ENCODE results near the gene FCGR3A. TPM values are rescaled to one million over a fixed set of nuclear protein-coding genes. Genes with fewer than 3 reads are reported as not detected.
A peak's percentile ranks its signal among the peaks of the same experiment; 100 is the strongest.
"Not testable (repeated sequence)": the region's sequence is repeated elsewhere in the genome, so short reads cannot be mapped to it uniquely, and the experiment has no call there.

The FCGR3A gene
- total RNA-seq, 1 experiment from 2014 or later = not detected

DNA sequence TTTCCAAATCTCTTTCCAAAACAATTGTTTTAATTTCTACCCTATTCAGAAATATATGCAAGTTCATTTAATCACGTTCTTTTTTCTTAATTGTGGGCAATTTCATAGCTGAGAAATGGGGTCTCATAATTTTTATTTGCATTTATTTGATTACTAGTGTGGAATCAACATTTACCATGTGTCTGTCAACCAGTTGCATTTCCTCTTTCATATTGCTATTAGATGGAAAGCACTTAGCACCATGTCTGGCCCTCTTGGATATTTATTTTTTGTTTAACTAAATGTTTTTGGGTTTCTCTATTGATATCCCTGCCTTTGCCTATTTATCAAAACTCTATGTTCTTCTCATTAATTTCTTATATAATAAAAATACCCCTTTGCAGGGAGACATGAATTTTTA lies 13.9 kb upstream of the FCGR3A start:
- not testable (repeated sequence) for H3K4me2 ChIP-seq (ENCODE audit: low read depth, low read length, poor library complexity, severe bottlenecking); H2AFZ ChIP-seq (ENCODE audit: low read length); H3K4me3 ChIP-seq (ENCODE audit: low read length)

DNA sequence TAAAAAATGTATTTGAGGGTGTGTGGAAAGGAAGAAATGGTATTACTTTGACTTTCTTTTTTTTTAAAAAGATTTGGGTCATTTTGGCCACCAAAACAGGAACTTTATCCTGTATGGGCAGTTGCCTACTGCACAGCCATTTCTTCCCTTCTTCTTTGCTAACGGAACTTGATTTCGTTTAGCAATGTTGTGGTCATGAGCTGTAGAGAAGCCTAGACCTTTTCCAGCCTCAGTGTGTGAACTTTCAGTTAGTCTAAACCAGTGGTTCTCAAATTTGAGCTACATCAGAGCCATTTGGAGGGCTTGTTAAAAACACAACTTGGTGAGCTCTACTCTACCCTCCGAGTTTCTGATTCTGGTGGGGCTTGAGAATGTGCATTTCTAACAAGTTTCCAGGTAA lies 12.8 kb upstream of the FCGR3A start:
- not testable (repeated sequence) for H3K9me3 ChIP-seq (ENCODE audit: low read length); H3K36me3 ChIP-seq (ENCODE audit: insufficient read depth, low read length); H4K20me1 ChIP-seq (ENCODE audit: insufficient read depth, low read depth, low read length); H2AFZ ChIP-seq (ENCODE audit: low read length); H3K4me2 ChIP-seq (ENCODE audit: low read depth, low read length, poor library complexity, severe bottlenecking); H3K27me3 ChIP-seq (ENCODE audit: low read length); H3K9ac ChIP-seq (ENCODE audit: low read length); H3K4me3 ChIP-seq (ENCODE audit: low read length); H3K27ac ChIP-seq (ENCODE audit: low read length); H3K9me2 ChIP-seq (replicated peaks; ENCODE audit: insufficient read depth, low read length); DNase-seq; H3K79me2 ChIP-seq (ENCODE audit: low read length)
- peaks cover 13% of the 10 kb centered on the region for H3K4me1 ChIP-seq (ENCODE audit: low read length)

More for the DNA sequence above, 13.9 kb upstream of the FCGR3A start:
- not testable (repeated sequence) for H3K27me3 ChIP-seq (ENCODE audit: low read length); H3K79me2 ChIP-seq (ENCODE audit: low read length); H3K9me2 ChIP-seq (replicated peaks; ENCODE audit: insufficient read depth, low read length); H4K20me1 ChIP-seq (ENCODE audit: insufficient read depth, low read depth, low read length); H3K9ac ChIP-seq (ENCODE audit: low read length); H3K9me3 ChIP-seq (ENCODE audit: low read length); H3K36me3 ChIP-seq (ENCODE audit: insufficient read depth, low read length); H3K27ac ChIP-seq (ENCODE audit: low read length)
- H3K4me1 ChIP-seq (ENCODE audit: low read length) = peaks cover 13% of the 10 kb centered on the region
- DNase-seq = peak; percentile 57

DNA sequence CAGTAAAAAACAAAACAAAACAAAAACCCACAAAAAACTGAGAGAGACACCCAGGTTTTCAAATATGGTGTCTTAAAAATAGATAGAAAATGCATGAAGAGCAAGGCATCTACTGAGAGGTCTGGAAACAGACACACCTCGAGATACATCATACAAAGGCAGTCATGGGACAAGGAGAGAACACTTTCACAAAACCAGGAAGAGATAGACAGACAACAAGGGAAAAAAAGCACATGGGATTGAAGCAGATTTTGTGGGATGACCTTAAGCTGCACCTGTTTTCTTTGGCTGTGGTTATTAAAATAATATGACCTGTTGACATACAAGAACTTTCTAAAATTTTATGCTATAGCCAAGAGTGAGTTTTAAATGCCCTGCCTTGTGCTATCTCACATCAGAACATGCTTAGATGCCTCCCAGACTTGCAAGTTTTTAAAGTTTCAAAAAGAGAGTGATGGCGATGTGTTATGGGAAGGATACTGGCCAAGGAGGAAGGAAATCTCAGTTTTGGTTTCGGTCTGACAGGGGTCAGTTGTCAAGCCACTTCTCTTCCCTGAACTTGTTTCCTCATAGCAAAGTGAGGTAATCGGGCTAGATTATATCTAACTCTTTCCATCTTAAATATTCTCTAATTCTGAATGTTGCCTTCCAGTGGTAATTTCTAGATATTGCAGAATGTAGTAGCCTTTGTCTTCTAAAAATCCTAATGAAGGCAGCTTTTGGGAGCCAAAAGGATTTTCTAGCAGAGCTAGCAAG lies 11.5 kb upstream of the FCGR3A start:
- H3K4me1 ChIP-seq (ENCODE audit: low read length); H3K9me2 ChIP-seq (replicated peaks; ENCODE audit: insufficient read depth, low read length); H3K36me3 ChIP-seq (ENCODE audit: insufficient read depth, low read length); H3K79me2 ChIP-seq (ENCODE audit: low read length); H3K9me3 ChIP-seq (ENCODE audit: low read length); H3K27me3 ChIP-seq (ENCODE audit: low read length); H2AFZ ChIP-seq (ENCODE audit: low read length); H3K27ac ChIP-seq (ENCODE audit: low read length); H3K9ac ChIP-seq (ENCODE audit: low read length); H4K20me1 ChIP-seq (ENCODE audit: insufficient read depth, low read depth, low read length): not testable (repeated sequence)
- H3K4me2 ChIP-seq (ENCODE audit: low read depth, low read length, poor library complexity, severe bottlenecking) = peak overlapping the region; percentile 46
- DNase-seq = peak; percentile 81
- peak overlapping the region; percentile 3; the same call in 1 of the 2 replicates for H3K4me3 ChIP-seq (ENCODE audit: low read length)

DNA sequence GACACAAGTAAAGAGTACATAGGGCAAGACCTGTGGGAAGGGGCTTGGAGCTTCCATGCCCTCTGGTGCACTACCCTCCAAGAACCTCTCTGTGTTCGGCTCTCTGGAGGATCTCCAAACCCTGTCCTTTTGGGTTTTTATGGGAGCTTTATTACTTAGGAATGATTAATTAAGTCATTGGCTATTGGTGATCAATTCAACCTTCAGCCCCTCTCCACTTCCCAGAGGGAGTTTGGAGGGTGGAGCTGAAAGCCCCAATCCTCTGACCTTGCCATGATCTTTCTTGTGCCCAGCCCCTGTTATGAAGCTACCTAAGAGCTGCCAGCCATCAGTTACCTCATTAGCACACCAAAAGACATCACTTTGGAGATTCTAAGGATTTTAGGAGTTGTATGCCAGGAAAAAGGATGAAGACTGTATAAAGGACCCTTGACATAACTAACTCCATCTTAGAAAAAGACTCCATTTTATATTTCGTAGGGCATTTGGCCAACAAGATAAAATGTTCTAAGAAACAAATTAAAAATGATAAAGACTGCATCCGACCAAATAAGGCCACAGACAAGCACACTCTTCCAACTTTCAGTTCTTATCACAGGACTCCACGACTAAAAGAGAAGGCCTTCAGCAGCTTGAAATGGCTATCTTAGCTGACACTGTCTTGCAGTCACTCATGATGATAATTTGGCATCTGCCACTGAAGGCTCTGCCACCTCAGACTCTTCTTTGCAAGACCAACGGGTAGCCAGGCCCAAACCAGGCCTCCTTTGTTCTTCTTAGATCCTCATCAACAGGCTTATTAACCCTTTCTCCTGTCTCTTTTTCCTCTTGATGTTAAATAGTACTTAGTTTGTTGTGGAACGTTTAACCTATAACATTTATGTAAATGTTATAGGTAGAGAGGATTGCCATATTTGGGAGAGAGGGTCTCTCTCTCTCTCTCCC lies 8.2 kb upstream of the FCGR3A start:
- not testable (repeated sequence) for H4K20me1 ChIP-seq (ENCODE audit: insufficient read depth, low read depth, low read length); H3K4me1 ChIP-seq (ENCODE audit: low read length); H3K9me3 ChIP-seq (ENCODE audit: low read length); DNase-seq; H3K9ac ChIP-seq (ENCODE audit: low read length); H3K36me3 ChIP-seq (ENCODE audit: insufficient read depth, low read length); H3K4me2 ChIP-seq (ENCODE audit: low read depth, low read length, poor library complexity, severe bottlenecking); H3K27me3 ChIP-seq (ENCODE audit: low read length); H3K27ac ChIP-seq (ENCODE audit: low read length); H2AFZ ChIP-seq (ENCODE audit: low read length); H3K9me2 ChIP-seq (replicated peaks; ENCODE audit: insufficient read depth, low read length); H3K4me3 ChIP-seq (ENCODE audit: low read length); H3K79me2 ChIP-seq (ENCODE audit: low read length)

DNA sequence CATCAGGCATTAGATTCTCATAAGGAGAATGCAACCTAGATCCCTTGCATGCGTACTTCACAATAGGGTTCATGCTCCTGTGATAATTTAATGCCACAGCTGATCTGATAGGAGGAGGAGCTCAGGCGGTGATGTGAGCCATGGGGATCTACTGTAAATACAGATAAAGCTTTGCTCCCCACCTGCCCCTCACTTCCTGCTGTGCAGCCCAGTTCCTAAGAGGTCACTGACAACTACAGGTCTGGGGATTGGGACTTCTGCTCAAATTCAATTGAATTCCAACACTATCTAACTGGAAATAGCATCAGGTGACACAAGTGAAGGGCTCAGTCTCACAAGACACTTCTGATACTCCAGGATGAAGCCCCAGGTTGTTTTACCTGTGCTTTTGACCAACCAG lies 7.4 kb upstream of the FCGR3A start:
- H3K27me3 ChIP-seq (ENCODE audit: low read length); H2AFZ ChIP-seq (ENCODE audit: low read length); H3K4me3 ChIP-seq (ENCODE audit: low read length); DNase-seq; H3K4me1 ChIP-seq (ENCODE audit: low read length); H3K9ac ChIP-seq (ENCODE audit: low read length); H3K9me2 ChIP-seq (replicated peaks; ENCODE audit: insufficient read depth, low read length); H3K4me2 ChIP-seq (ENCODE audit: low read depth, low read length, poor library complexity, severe bottlenecking); H4K20me1 ChIP-seq (ENCODE audit: insufficient read depth, low read depth, low read length); H3K36me3 ChIP-seq (ENCODE audit: insufficient read depth, low read length); H3K27ac ChIP-seq (ENCODE audit: low read length); H3K9me3 ChIP-seq (ENCODE audit: low read length); H3K79me2 ChIP-seq (ENCODE audit: low read length): not testable (repeated sequence)

DNA sequence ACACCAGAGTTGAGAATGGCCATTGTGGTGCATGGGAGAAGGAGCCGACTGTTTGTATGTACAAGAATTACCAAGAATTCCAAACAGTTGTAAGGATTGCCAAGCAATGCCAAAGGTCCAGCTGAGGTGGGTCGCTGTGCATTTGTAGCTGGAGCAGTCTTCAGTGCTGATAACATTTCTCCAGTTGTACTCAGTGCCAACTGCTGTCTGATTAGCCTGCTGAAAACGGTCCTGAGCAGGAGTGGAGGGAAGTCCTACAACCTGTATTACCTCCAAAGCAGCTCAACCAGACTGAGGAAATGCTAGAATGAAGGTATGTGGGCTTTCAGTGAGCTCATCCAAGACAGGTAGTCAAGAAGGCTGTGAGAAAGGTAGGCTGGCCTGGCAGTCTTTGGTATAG lies 6.5 kb upstream of the FCGR3A start:
- H3K9me3 ChIP-seq (ENCODE audit: low read length); H2AFZ ChIP-seq (ENCODE audit: low read length); H3K9me2 ChIP-seq (replicated peaks; ENCODE audit: insufficient read depth, low read length); H3K4me3 ChIP-seq (ENCODE audit: low read length); H3K27ac ChIP-seq (ENCODE audit: low read length); H3K79me2 ChIP-seq (ENCODE audit: low read length); H4K20me1 ChIP-seq (ENCODE audit: insufficient read depth, low read depth, low read length); H3K4me1 ChIP-seq (ENCODE audit: low read length); H3K9ac ChIP-seq (ENCODE audit: low read length); H3K36me3 ChIP-seq (ENCODE audit: insufficient read depth, low read length); H3K4me2 ChIP-seq (ENCODE audit: low read depth, low read length, poor library complexity, severe bottlenecking); DNase-seq; H3K27me3 ChIP-seq (ENCODE audit: low read length): not testable (repeated sequence)

DNA sequence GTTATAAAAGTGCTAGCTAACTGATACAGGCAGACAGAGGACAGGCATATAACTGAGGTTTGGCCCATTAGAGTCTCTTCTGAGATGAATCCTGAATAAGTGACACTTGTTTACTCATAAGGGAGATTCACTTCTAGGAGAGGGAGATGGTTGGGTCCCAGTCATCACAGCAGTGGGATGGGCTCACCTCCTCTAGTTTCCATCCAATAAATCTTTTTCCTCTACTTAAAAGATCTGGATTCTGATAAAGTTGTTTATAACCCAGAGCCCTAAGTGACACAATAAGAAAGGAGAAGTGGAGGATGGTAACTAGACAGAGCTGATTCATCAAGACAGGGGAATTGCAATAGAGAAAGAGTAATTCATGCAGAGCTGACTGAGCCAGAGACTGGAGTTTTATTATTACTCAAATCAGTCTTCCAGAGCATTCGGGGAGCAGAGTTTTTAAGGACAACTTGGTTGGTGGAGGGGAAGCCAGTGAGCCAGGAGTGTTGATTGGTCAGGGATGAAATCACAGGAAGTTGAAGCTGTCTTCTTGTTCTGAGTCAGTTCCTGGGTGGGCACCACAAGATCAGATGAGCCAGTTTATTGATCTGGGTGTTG lies 5.3 kb upstream of the FCGR3A start:
- not testable (repeated sequence) for H3K9me2 ChIP-seq (replicated peaks; ENCODE audit: insufficient read depth, low read length); H3K9me3 ChIP-seq (ENCODE audit: low read length); H3K36me3 ChIP-seq (ENCODE audit: insufficient read depth, low read length); H3K27ac ChIP-seq (ENCODE audit: low read length); H4K20me1 ChIP-seq (ENCODE audit: insufficient read depth, low read depth, low read length); H3K27me3 ChIP-seq (ENCODE audit: low read length); H3K4me1 ChIP-seq (ENCODE audit: low read length); H3K9ac ChIP-seq (ENCODE audit: low read length); H3K4me3 ChIP-seq (ENCODE audit: low read length); H3K79me2 ChIP-seq (ENCODE audit: low read length); DNase-seq; H2AFZ ChIP-seq (ENCODE audit: low read length); H3K4me2 ChIP-seq (ENCODE audit: low read depth, low read length, poor library complexity, severe bottlenecking)

DNA sequence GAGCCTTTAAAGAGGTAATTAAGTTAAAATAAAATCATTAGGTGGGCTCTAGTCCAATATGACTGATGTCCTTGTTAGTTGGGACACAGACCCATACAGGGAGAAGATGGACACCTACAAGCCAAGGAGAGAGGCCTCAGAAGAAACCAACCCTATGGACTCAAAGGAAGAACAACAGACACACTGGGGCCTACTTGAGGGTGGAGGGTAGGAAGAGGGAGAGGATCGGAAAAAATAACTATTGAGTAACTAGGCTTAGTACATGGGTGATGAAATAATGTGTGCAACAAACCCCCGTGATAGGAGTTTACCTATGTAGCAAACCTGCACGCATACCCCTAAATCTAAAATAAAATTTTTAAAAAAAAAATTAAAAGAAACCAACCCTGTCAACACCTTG lies 4.7 kb upstream of the FCGR3A start:
- H3K27me3 ChIP-seq (ENCODE audit: low read length); H3K9me3 ChIP-seq (ENCODE audit: low read length); H3K79me2 ChIP-seq (ENCODE audit: low read length); H3K36me3 ChIP-seq (ENCODE audit: insufficient read depth, low read length); H2AFZ ChIP-seq (ENCODE audit: low read length); H3K9ac ChIP-seq (ENCODE audit: low read length); H3K9me2 ChIP-seq (replicated peaks; ENCODE audit: insufficient read depth, low read length); H3K4me3 ChIP-seq (ENCODE audit: low read length); H3K27ac ChIP-seq (ENCODE audit: low read length); H4K20me1 ChIP-seq (ENCODE audit: insufficient read depth, low read depth, low read length); H3K4me2 ChIP-seq (ENCODE audit: low read depth, low read length, poor library complexity, severe bottlenecking); H3K4me1 ChIP-seq (ENCODE audit: low read length); DNase-seq: not testable (repeated sequence)
